GM12874 (cell line): ENCODE measurements around the gene MARCKS.

Source experiments
- CTCF ChIP-seq: IDR thresholded peaks from 2 replicates; pipeline ENCODE4 v1.5.1; 2011; ENCODE audit warnings: low read depth, mild to moderate bottlenecking, control low read depth, low read length, moderate library complexity; ENCODE audit not compliant: insufficient read depth

MARCKS gene

GRCh38 chr6:113833537-113833936 lies 23.6 kb upstream of the MARCKS start:
- TF ChIP-seq CTCF: no peak

- TF ChIP-seq CTCF: no peak
Observed at GRCh38 chr6:113837170-113837569, 20.0 kb upstream of the MARCKS start.

- no peak for TF ChIP-seq CTCF
Observed at GRCh38 chr6:113842165-113842564, 15.0 kb upstream of the MARCKS start.

GRCh38 chr6:113843500-113844073 lies 13.6 kb upstream of the MARCKS start:
- no peak for TF ChIP-seq CTCF

GRCh38 chr6:113846577-113846976 lies 10.6 kb upstream of the MARCKS start:
- no peak for TF ChIP-seq CTCF

- no peak for TF ChIP-seq CTCF
Observed at GRCh38 chr6:113847447-113847846, 9.7 kb upstream of the MARCKS start.

GRCh38 chr6:113848280-113848679 lies 8.9 kb upstream of the MARCKS start:
- TF ChIP-seq CTCF: no peak

GRCh38 chr6:113848811-113849210 lies 8.3 kb upstream of the MARCKS start:
- TF ChIP-seq CTCF: no peak
